Right lobe of liver (tissue), 6 donors: ENCODE results near the gene SLTM. TPM values are rescaled to one million over a fixed set of nuclear protein-coding genes. Genes with fewer than 3 reads are reported as not detected.
"Not testable (repeated sequence)": the region's sequence is repeated elsewhere in the genome, so short reads cannot be mapped to it uniquely, and the experiment has no call there.

Source experiments
- ATAC-seq, 4 donors: fragments of 200-7000 bp; cut with Tn5 transposase; one replicate each; pipeline ENCODE4 v1.9.1; 2020; ENCODE audit warnings: mild to moderate bottlenecking in 4 of 4, moderate library complexity in 4 of 4
- DNase-seq, 3 donors: peaks; one replicate each; pipeline ENCODE4 v3.0.0-alpha.2; 2020
- H3K27ac ChIP-seq, 3 donors: fragments of 200-600 bp; one replicate each; pipeline ENCODE4 v1.8.0; 2022
- H3K27me3 ChIP-seq, 2 donors: fragments of 200-600 bp; one replicate each; pipeline ENCODE4 v1.8.0; 2022
- H3K36me3 ChIP-seq, 4 donors: fragments of 200-600 bp; sonication (generic) in 1 of 4; one replicate each; pipeline versions ENCODE4 v1.5.1 to v1.8.0; 2017 to 2022; ENCODE audit warnings: control low read depth in 1 of 4
- H3K4me1 ChIP-seq, 4 donors: fragments of 200-600 bp; sonication (generic) in 1 of 4; one replicate each; pipeline versions ENCODE4 v1.5.1 to v1.8.0; 2017 to 2022; ENCODE audit warnings: control low read depth in 1 of 4
- H3K4me3 ChIP-seq, 3 donors: fragments of 200-600 bp; one replicate each; pipeline ENCODE4 v1.8.0; 2022
- H3K9me3 ChIP-seq, 4 donors: fragments of 200-600 bp; sonication (generic) in 1 of 4; one replicate each; pipeline versions ENCODE4 v1.5.1 to v1.8.0; 2017 to 2022; ENCODE audit warnings: control low read depth in 1 of 4
- CTCF ChIP-seq, 4 donors: fragments of 200-600 bp in 3 of 4; fragments of 450-650 bp in 1 of 4; IDR thresholded peaks; one replicate each; pipeline versions ENCODE4 v1.5.1 to v1.8.0; 2016 to 2022; ENCODE audit warnings: antibody characterized with exemption in 4 of 4, mild to moderate bottlenecking in 2 of 4
- POLR2A ChIP-seq: fragments of 450-650 bp; IDR thresholded peaks from one replicate; pipeline ENCODE4 v1.6.1; 2017; ENCODE audit warnings: antibody characterized with exemption, mild to moderate bottlenecking
- WGBS: methylation state at CpG from one replicate; pipeline ENCODE4 v1.1.6; 2018; ENCODE audit warnings: low coverage, low lambda C conversion rate; ENCODE audit not compliant: insufficient coverage; ENCODE audit errors: missing lambda C conversion rate; 5-methylcytosine and 5-hydroxymethylcytosine counted together
- intact Hi-C, 2 donors: fragments of 100-400 bp; cut with DNase I; formaldehyde crosslinking; loops; one replicate each; pipeline versions ENCODE4 v1.11.2 to v1.14.1; 2022
- total RNA-seq, 6 experiments: library from RNA; depleted of rRNA in 2 of 6; stranded (reverse); fragments of >200 nt in 2 of 6; fragmentation: NEBNext Ultra II Directional in 3 of 6; extraction: Animal tissue kit (Norgen Biotek cat#: 25700) in 3 of 6; gene quantifications; one replicate each; pipeline versions ENCODE4 v1.1.0 to v1.2.4, GENCODE V29; 2016 to 2023
- donor health status: DM: no; HTN: yes; CAD: no.
- donor health status: DM: no; HTN: no; CAD: no.
- donor health status: DM: no; HTN: no; CAD: no.
- donor health status: DM: no; HTN: yes; CAD: no.
- donor health status: DM: no; HTN: yes; CAD: no.

SLTM gene
- total RNA-seq, 6 experiments from 2014 or later, result 27.7 to 39.4 (median 30.2) TPM

- Histone ChIP-seq H3K9me3 (no peaks in the 10 kb centered on the region), H3K27me3 (no peaks in the 10 kb centered on the region), H3K36me3 (no peaks in the 10 kb centered on the region), H3K4me1 (no peaks in the 10 kb centered on the region), H3K27ac (peak overlapping the region in 1 of 3 donors; percentile 13), H3K4me3 (peak overlapping the region; percentile 27 to 52 (median 36))
- intact Hi-C loops, result no loop called here
- 41% methylated on average over 22 of the region's 54 CpGs for WGBS
- DNase-seq, result peak; percentile 42 to 66 (median 65)
- peak; percentile 58 to 81 (median 66) for ATAC-seq
- no peak for TF ChIP-seq CTCF (IDR thresholded peaks at IDR 0.05)
- TF ChIP-seq POLR2A, result no peak
Measured at GRCh38 chr15:58864602-58865424, 68.7 kb downstream of the SLTM start.

GRCh38 chr15:58862326-58862725 is 71.2 kb downstream of the SLTM start:
- intact Hi-C loops, result no loop called here
- ATAC-seq (no peak), DNase-seq (no peak)
- H3K27me3 ChIP-seq, result no peaks in the 10 kb centered on the region
- TF ChIP-seq POLR2A (no peak), CTCF (IDR thresholded peaks at IDR 0.05) (no peak)
- no peaks in the 10 kb centered on the region for H3K36me3 ChIP-seq
- no peaks in the 10 kb centered on the region for H3K9me3 ChIP-seq
- H3K4me1 ChIP-seq, result no peaks in the 10 kb centered on the region
- no peak overlapping the region for H3K4me3 ChIP-seq
- 88% methylated on average over 2 of the region's 2 CpGs for WGBS
- H3K27ac ChIP-seq, result no peak overlapping the region

GRCh38 chr15:58856621-58857020 is 76.9 kb downstream of the SLTM start:
- H3K4me3 ChIP-seq, H3K36me3 ChIP-seq, H3K9me3 ChIP-seq, H3K27ac ChIP-seq, intact Hi-C loops, H3K4me1 ChIP-seq, DNase-seq, ATAC-seq, H3K27me3 ChIP-seq: not testable (repeated sequence)
- WGBS, result 38% methylated on average over 1 of the region's 1 CpG

GRCh38 chr15:58856086-58856485 is 77.4 kb downstream of the SLTM start:
- no peak overlapping the region for H3K27ac ChIP-seq
- ATAC-seq, result no peak

More at GRCh38 chr15:58856086-58856485, 77.4 kb downstream of the SLTM start:
- Histone ChIP-seq H3K9me3 (no peaks in the 10 kb centered on the region), H3K4me3 (no peak overlapping the region), H3K36me3 (peaks cover 0 to 3% (median under 1%) of the 10 kb centered on the region in 4 donors), H3K27me3 (no peaks in the 10 kb centered on the region), H3K4me1 (no peaks in the 10 kb centered on the region)
- intact Hi-C loops, result no loop called here
- DNase-seq, result no peak
- no peak for TF ChIP-seq CTCF (IDR thresholded peaks at IDR 0.05)
- no peak for TF ChIP-seq POLR2A
